Erythroblast (primary cell): ENCODE results near the gene GPSM1.

Experiments
- GATA1 ChIP-seq: IDR thresholded peaks from 2 replicates; pipeline ENCODE4 v1.6.1; 2011; ENCODE audit warnings: low read depth, mild to moderate bottlenecking, control low read depth, low read length, moderate library complexity
- POLR2A ChIP-seq: IDR thresholded peaks from 2 replicates; pipeline ENCODE4 v1.6.1; 2011; ENCODE audit warnings: mild to moderate bottlenecking, low read length

DNA sequence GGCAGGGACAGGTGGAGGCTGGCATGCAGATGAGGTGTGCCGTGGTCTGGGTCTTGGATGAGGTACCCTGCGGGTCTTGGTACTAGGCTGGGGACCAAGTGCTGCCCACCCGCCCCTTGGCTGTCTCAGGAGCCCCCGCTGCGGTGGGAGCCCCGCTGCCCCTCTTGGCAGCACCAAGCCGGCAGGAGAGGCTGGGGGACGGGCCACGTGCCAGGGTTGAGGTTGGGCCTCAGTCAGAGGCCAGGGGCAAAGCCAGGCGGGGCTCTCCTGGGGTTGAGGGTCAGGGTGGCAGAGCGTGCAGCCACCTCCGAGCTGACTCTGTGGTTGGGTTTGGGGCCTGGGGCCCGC lies 44.2 kb downstream of the GPSM1 start:
- TF ChIP-seq GATA1 (no peak), POLR2A (no peak)
